IPS DF 4.7 (cell line): ENCODE data around the gene PLEKHA3.
"Not testable (repeated sequence)": the region's sequence is repeated elsewhere in the genome, so short reads cannot be mapped to it uniquely, and the experiment has no call there.

Experiments
- DNase-seq: peaks from one replicate; pipeline ENCODE4 v3.0.0-alpha.2; 2013; ENCODE audit warnings: low spot score; ENCODE audit errors: extremely low read depth

The PLEKHA3 gene

GRCh38 chr2:178480227-178481181, at the start of gene PLEKHA3:
Gene PLEKHA3 (plus strand): TSS chr2:178480457. CDS start chr2:178480870, 413 bp downstream.
- no peak for DNase-seq

DNA sequence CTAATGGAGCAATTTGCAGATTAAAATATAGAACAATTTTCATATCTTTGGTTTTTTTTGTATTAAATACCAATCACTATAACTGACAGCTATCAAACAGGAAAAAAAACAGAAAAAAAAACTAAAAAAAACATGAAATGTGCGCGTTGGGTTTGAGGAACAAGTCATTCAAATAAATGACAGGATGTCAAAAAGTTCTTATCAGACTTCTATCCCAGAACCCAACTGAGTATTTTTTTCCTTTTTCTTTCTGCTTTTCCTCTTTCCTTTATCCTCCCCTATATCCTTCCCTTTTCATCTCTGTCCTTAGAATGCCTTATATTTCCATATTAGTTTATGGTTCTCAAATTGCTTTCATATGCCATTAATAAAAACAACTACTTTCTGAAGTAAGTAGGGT, 43.6 kb upstream of the PLEKHA3 start:
- no peak for DNase-seq

DNA sequence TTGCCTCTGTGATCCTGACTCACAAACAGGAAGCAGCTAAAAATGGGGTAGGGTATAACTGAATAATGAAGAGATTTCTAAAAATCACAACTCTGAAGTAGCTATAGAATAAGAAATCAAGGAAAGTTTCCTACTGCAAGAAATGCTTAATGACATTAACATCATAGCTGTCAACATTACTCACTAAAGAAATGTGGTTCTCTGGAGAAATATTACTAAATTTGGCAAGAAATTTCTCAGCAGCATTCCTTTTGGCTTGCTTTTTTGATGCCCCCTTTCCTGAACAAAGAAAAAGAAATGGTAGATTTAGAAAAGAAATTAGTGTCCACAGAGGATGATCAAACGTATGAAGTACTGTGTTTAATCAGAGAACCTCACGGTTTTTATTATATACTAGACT, 38.8 kb upstream of the PLEKHA3 start:
- no peak for DNase-seq

GRCh38 chr2:178448968-178449661, 31.1 kb upstream of the PLEKHA3 start:
- DNase-seq = no peak

DNA sequence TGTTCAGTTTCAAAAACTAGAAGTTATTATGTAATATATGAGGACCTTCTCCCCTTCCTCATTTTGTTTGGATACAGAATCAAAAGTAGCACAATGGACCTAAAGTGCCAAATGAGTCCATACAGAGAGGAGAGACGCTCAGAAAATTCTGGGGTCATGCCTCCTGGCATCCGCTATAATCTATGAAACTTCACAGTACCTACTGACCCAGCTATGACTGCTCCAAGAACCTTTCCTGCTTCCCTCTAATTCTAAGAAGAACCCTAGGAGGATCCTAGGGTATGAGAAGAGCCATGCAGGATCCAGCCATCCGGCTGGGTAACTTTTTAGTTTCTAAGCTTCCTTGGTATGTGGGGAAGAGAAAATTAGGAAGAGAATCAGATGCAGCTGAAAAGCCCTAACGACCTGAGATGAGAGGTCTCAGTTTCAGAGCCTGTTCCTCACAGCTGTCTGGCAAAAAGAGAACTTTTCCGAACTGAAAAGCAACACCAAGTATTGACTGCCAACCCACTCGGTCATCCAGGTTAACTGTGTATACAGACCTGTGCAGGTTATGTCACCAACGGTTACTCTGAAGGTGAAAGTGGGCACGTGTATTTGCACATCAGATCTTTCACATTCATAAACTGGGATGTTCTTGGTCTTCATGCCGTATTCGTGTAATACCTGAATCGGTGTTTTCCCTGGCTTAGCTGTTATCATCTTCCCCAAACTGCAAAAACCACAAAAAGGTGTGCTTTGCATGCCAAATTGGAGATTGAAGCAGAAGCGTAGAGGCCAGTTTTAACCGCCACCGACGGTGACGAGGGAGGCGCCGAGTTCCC, 30.3 kb upstream of the PLEKHA3 start:
- no peak for DNase-seq

DNA sequence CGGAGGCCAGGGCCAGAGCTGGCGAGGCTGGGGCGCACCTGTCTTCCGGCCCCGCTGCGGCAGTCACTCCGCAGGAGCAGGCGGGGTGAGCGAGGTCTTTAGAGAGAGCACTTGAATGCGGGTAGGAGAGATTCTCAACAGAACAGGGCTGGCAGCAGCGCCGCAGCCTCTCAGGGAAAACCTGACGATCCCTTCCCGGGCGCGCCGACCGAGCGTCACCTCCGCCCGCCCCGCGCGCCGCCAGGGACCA, 29.8 kb upstream of the PLEKHA3 start:
- DNase-seq = no peak

DNA sequence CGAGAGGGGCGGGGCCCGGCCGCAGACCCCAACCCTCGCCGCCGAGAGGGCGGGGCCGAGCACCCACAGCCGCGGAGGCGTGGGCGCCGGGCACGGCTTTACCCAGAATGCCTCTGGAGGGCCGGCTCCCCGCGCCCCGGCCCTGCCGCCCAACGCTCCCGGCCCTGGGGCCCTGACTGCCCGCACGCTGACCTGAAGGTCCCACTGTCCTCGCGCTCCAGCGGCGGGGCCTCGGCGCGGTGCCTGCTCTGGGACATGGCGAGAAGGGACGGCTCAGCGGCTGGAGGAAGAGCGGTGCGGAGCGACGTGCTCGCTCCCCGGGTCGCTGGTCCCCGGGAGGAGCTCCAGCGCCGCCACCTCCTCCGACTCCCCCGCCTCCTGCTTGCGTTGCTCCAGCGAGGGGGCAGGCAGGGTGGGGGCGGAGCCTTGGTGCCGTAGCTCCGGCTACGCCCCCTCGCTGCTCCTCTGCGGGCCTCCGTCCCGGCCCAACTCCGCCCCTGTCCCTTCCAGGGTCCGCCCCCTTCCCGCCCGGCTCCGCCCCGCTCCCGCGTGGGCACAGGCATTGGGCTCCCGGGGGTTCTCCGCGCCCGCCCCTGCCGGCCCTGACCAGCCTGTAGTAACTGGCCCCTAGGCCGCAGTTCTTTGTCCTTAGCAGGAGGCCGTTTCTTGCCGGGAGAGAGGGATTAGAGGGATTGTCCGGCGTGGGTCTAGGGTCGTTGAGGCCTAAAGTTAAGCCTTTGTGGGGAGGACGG, 29.3 kb upstream of the PLEKHA3 start, which contains the start of the genes PJVK and PRKRA:
PJVK (plus strand) TSS at position 605 of the 752 bp plus-strand sequence. CDS start 2,032 bp downstream, outside the sequence.
PRKRA (minus strand) TSS at position 402 of the 752 bp plus-strand sequence; CDS start at position 257, 145 bp downstream.
- DNase-seq = no peak

DNA sequence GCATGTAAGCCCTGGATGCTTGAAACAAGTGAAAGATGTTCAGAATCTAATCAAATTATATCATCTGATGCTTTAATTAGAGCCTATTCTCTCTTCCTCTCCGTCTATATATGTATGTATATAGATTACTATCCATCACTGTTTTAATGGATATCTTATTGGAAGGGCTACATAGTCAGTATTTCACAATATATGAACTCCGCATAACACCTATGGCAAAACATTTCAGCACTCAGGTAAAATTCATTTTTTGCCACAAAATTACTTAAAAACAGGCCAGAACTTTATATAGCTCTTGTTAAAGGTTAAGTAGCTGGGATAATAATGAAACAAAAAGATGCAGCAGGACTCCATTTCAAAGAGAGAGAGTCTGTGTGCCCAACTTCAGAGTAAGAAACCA, 27.9 kb upstream of the PLEKHA3 start:
- DNase-seq = no peak

GRCh38 chr2:178452870-178453269, 27.4 kb upstream of the PLEKHA3 start:
- no peak for DNase-seq

DNA sequence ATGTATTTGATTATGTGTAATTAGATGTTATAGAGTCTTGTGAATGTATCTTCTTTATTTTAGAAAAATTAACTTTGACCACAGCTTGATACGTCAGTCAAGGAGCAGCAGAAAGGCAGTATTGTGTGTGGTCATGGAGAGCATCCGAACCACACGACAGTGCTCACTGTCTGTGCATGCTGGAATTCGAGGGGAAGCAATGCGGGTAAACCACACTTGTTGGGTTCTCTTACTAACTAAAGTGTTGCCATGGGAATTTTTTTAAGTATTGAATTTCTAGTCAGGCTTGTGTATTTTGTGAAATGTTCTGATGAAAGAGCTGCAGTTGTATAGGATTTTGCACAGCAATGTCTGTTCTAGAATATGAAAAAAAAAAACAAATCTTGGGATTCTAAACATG, 24.3 kb upstream of the PLEKHA3 start:
- no peak for DNase-seq

DNA sequence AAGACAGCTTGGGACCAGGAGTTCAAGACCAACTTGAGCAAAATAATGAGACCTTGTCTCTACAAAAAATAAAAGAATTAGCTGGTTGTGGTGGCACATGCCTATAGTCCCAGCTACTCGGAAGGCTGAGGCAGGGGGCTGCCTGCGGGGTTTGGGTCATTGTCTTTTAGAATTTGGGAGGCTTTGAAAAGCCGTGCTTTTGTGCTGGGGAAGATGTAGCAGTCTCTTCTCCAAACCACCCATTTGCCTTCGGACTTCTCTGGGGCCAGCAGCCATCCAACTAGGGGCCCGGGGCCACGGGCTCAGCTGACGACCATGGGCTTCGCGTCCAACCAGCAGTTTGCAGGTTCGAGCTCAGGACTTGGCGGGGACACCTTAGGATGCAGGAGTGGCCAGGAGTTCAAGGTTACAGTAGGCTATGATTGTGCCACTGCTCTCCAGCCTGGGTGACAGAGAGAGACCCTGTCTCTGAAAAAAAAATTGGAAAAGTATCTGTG, 22.8 kb upstream of the PLEKHA3 start:
- no peak for DNase-seq

DNA sequence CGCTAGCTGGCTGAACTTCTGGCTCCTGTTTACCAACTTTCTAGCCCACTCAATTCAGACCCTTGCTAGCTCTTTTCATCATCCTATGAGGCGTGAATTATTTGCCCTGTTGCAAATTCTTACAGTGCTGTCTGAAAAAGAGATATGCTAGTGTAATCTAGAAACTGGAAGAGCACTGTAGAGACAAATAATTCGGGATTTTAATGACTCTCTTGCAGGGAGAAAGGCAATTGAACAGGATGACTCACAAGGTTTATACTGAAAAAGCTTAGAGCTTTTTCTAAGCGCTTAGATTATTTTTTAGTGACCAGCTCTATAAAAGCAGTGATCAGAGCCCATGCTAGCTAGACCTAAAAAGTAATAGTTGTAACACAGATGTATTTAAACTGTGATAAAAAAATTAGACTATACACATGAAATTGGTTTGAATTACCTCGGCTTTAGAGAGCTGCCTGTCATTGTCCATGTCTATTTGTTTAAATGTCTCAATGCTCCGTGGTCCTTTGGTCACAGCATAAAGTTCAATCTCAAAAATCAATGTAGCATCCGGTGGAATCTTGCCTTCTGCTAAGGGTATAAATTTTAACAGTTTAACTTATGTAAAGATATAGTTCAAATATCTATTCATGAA, 10.9 kb upstream of the PLEKHA3 start:
- no peak for DNase-seq

DNA sequence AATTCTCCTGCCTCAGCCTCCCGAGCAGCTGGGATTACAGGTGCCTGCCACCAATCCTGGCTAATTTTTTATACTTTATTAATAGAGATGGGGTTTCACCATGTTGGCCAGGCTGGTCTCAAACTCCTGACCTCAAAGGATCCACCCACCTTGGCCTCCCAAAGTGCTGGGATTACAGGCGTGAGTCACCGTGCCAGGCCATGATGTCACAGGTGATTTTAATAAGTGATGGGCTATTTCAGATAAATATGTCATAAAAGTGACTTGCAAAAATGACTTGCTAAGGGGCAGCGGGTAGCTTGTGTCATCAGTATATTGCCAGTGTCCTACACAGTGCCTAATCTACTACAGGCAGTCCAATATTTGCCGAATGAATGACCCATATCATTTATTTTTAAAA, 8.9 kb upstream of the PLEKHA3 start:
- not testable (repeated sequence) for DNase-seq

- DNase-seq = no peak
These were observed 6.9 kb upstream of the PLEKHA3 start for GRCh38 chr2:178473373-178473772.

- no peak for DNase-seq
These were observed 6.3 kb upstream of the PLEKHA3 start for GRCh38 chr2:178473931-178474330.

DNA sequence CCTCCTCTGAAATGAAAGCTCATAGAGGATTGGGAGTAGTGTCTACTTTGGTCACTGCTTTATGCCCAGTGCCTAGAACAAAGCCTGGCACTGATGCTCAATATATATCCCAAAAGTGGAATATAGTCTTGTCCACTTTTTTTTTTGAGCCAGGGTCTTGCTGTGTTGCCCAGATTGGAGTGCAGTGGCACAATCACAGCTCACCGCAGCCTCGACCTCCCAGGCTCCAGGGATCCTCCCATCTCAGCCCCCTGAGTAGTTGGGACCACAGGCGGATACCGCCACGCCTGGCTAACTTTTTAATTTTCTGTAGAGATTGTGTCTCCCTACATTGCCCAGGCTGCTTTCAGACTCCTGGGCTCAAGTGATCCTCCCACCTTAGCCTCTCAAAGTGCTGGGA, 5.7 kb upstream of the PLEKHA3 start:
- DNase-seq = no peak

DNA sequence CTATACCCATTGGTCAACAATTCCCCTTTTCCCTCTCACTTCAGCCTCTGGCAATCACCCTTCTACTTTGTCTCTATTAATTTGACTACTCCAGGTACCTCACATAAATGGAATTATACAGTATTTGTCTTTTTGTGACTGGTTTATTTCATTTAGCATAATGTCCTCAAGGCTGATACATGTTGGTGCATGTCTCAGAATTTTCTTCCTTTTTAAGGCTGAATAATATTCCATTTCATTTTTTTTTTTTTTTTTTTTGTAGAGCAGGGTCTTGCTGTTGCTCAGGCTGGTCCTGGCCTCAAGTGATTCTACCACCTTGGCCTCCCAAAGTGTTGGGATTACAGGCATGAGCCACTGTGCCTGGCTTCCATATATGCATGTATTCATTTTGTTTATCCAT, 3.8 kb upstream of the PLEKHA3 start:
- no peak for DNase-seq

- no peak for DNase-seq
These were observed 2.7 kb upstream of the PLEKHA3 start for GRCh38 chr2:178477443-178478129.

GRCh38 chr2:178478130-178478438, 2.2 kb upstream of the PLEKHA3 start:
- DNase-seq = no peak
